ENCODE results near the gene NFIB. TPM values are rescaled to one million over a fixed set of nuclear protein-coding genes. Genes with fewer than 3 reads are reported as not detected.

NFIB gene
- total and polyA plus RNA-seq, 8 donors = 6.7 to 624 (median 71.4) TPM

DNA sequence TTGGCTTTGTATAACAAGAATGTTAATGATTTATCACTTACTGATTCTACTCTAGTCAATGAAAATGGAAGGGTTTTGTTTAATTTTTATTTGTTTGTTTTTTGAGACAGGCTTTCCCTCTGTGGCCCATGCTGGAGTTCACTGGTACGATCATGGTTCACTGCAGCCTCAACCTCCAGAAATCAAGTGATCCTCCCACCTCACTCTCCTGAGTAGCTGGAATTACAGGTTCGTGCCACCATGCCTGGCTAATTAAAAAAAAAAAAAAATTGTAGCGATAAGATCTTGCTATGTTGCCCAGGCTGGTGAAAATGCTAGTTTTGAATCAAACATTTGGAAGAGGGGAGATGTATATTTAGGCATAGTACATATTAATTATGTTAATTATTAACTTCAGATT lies 209.4 kb downstream of the NFIB start:
- Histone ChIP-seq H3K9me3 (no peaks in the 10 kb centered on the region), H3K4me1 (peaks cover 0 to 49% (median 13%) of the 10 kb centered on the region in 4 donors), H3K36me3 (peaks cover 0 to 5% (median 0%) of the 10 kb centered on the region in 4 donors), H3K4me3 (no peak overlapping the region), H3K27ac (no peak overlapping the region), H3K27me3 (no peaks in the 10 kb centered on the region)
- 59 to 93% (median 74%) methylated on average over 3 of the region's 3 CpGs for WGBS, 5 donors
- no peak for TF ChIP-seq POLR2A (IDR thresholded peaks at IDR 0.05)
- TF ChIP-seq, protein P1, sequence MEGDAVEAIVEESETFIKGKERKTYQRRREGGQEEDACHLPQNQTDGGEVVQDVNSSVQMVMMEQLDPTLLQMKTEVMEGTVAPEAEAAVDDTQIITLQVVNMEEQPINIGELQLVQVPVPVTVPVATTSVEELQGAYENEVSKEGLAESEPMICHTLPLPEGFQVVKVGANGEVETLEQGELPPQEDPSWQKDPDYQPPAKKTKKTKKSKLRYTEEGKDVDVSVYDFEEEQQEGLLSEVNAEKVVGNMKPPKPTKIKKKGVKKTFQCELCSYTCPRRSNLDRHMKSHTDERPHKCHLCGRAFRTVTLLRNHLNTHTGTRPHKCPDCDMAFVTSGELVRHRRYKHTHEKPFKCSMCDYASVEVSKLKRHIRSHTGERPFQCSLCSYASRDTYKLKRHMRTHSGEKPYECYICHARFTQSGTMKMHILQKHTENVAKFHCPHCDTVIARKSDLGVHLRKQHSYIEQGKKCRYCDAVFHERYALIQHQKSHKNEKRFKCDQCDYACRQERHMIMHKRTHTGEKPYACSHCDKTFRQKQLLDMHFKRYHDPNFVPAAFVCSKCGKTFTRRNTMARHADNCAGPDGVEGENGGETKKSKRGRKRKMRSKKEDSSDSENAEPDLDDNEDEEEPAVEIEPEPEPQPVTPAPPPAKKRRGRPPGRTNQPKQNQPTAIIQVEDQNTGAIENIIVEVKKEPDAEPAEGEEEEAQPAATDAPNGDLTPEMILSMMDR (IDR thresholded peaks at IDR 0.05) = no peak
- TF ChIP-seq EP300 (IDR thresholded peaks at IDR 0.05) = no peak
- TF ChIP-seq POLR2AphosphoS5 (IDR thresholded peaks at IDR 0.05) = no peak
- no peak for DNase-seq
- intact Hi-C loops (cut with DNase I; ENCODE audit: low total_unique reads) = no loop called here

DNA sequence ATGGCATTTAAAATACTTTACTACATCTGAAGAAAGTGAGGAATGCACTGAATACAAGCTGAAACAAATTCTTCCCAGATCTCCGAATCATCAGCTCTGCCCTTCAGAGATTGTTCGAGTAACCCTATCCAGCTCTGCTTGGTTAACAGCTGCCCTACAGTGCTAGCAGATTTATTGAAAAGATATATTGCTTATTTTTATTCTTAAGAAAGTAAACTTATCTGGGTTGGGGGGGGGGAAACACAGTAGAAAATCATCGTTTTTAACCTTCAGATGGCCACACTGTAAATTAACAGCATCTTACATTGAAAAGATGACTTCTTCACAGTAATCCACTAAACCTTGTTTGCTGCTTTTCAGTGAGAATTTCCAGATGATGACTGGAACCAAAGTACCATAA lies 210.8 kb downstream of the NFIB start:
- H3K9me3 ChIP-seq = no peaks in the 10 kb centered on the region
- 38 to 62% (median 53%) methylated on average over 3 of the region's 3 CpGs for WGBS, 5 donors
- no peak overlapping the region for H3K4me3 ChIP-seq
- no peak for DNase-seq
- peaks cover 8 to 50% (median 22%) of the 10 kb centered on the region in 4 donors for H3K4me1 ChIP-seq
- TF ChIP-seq EP300 (IDR thresholded peaks at IDR 0.05) (no peak), POLR2AphosphoS5 (IDR thresholded peaks at IDR 0.05) (no peak), POLR2A (IDR thresholded peaks at IDR 0.05) (no peak)
- TF ChIP-seq, protein P1 (IDR thresholded peaks at IDR 0.05) = no peak
- H3K36me3 ChIP-seq = peaks cover 0 to 5% (median 0%) of the 10 kb centered on the region in 4 donors
- peak overlapping the region in 2 of 5 donors; percentile 16 to 17 for H3K27ac ChIP-seq
- no peaks in the 10 kb centered on the region for H3K27me3 ChIP-seq
- intact Hi-C loops (cut with DNase I; ENCODE audit: low total_unique reads) = no loop called here

DNA sequence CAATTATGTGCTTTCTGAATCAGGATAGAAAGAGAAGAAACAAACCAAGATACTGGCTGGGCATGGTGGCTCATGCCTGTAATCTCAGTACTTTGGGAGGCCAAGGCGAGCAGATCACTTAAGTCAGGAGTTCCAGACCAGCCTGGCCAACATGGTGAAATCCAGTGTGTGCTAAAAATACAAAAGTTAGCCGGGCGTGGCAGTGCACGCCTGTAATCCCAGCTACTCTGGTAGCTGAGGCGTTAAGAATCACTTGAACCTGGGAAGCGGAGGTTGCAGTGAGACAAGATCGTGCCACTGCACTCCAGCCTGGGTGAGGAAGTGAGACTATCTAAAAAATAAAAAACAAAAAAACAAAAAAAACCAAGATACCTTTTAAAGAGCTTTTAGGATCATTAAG lies 214.2 kb downstream of the NFIB start:
- Histone ChIP-seq H3K27ac (peak overlapping the region in 1 of 5 donors; percentile 11), H3K4me3 (no peak overlapping the region), H3K27me3 (no peaks in the 10 kb centered on the region), H3K9me3 (no peaks in the 10 kb centered on the region), H3K36me3 (peaks cover 0 to 5% (median 0%) of the 10 kb centered on the region in 4 donors), H3K4me1 (peaks cover 14 to 65% (median 37%) of the 10 kb centered on the region in 4 donors)
- DNase-seq = no peak
- no peak for TF ChIP-seq POLR2A (IDR thresholded peaks at IDR 0.05)
- no peak for TF ChIP-seq POLR2AphosphoS5 (IDR thresholded peaks at IDR 0.05)
- TF ChIP-seq EP300 (IDR thresholded peaks at IDR 0.05) = no peak
- TF ChIP-seq, protein P1 (IDR thresholded peaks at IDR 0.05) = no peak
- intact Hi-C loops (cut with DNase I; ENCODE audit: low total_unique reads) = no loop called here
- WGBS, 5 donors = 88 to 97% (median 95%) methylated on average over 7 of the region's 7 CpGs

DNA sequence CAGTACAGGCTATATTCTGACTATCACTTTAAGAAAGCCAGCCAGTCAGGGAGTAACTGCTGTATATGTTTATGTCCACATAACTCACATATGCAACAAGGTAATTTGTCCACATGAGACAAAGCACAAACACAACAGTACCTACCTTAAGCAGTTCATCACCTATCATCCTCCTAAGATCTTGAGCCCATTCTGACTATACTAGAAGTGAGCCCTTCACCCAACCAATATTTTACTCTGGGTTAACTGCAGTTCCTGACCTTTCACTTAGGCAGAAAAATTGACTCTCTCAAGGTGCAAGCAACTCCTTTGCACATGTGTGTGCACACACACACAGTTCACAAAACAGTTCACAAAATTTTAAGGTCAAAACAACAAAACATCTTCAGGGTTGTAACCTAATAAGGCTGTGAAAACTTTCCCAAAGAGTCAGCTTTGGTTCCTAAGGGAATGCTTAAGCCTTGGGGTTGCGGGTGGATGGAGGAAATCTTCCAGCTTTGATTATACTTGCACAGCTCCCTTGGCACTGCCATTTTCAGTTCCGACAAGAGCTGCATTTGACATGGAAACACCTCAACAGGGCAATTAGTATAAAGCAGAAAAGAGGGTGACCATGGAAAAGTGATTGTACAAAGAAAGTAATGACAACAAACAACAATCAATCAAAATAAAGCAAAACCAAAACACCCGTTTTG lies 215.3 kb downstream of the NFIB start:
- peaks cover 0 to 5% (median 0%) of the 10 kb centered on the region in 4 donors for H3K36me3 ChIP-seq
- no peak for DNase-seq
- H3K27me3 ChIP-seq = no peaks in the 10 kb centered on the region
- 61 to 77% (median 70%) methylated on average over 3 of the region's 3 CpGs for WGBS, 5 donors
- intact Hi-C loops (cut with DNase I; ENCODE audit: low total_unique reads) = no loop called here
- no peak overlapping the region for H3K4me3 ChIP-seq
- peaks cover 14 to 59% (median 37%) of the 10 kb centered on the region in 4 donors for H3K4me1 ChIP-seq
- no peak for TF ChIP-seq POLR2AphosphoS5 (IDR thresholded peaks at IDR 0.05)
- TF ChIP-seq, protein P1 (IDR thresholded peaks at IDR 0.05) = no peak
- TF ChIP-seq EP300 (IDR thresholded peaks at IDR 0.05) = no peak
- no peak for TF ChIP-seq POLR2A (IDR thresholded peaks at IDR 0.05)
- H3K27ac ChIP-seq = peak overlapping the region in 3 of 5 donors; percentile 80 to 85 (median 81)
- H3K9me3 ChIP-seq = no peaks in the 10 kb centered on the region

All from stomach (tissue), 9 donors.